SK-N-MC (cell line): ENCODE results near the gene MEGF8.

Source experiments
- EZH2 ChIP-seq: fragments of 200-600 bp; sonication (generic); IDR thresholded peaks from one replicate; pipeline ENCODE4 v1.6.1; 2017; ENCODE audit warnings: antibody characterized with exemption
- POLR2AphosphoS5 ChIP-seq: IDR thresholded peaks from 2 replicates; pipeline ENCODE4 v1.6.1; 2012; ENCODE audit warnings: mild to moderate bottlenecking, low read depth, low read length, borderline replicate concordance

- TF ChIP-seq POLR2AphosphoS5 (no peak), EZH2 (no peak)
Measured at GRCh38 chr19:42333018-42333417, 7.6 kb downstream of the MEGF8 start.
